Measurements from ENCODE around the gene NOL4L.

Gene NOL4L

DNA sequence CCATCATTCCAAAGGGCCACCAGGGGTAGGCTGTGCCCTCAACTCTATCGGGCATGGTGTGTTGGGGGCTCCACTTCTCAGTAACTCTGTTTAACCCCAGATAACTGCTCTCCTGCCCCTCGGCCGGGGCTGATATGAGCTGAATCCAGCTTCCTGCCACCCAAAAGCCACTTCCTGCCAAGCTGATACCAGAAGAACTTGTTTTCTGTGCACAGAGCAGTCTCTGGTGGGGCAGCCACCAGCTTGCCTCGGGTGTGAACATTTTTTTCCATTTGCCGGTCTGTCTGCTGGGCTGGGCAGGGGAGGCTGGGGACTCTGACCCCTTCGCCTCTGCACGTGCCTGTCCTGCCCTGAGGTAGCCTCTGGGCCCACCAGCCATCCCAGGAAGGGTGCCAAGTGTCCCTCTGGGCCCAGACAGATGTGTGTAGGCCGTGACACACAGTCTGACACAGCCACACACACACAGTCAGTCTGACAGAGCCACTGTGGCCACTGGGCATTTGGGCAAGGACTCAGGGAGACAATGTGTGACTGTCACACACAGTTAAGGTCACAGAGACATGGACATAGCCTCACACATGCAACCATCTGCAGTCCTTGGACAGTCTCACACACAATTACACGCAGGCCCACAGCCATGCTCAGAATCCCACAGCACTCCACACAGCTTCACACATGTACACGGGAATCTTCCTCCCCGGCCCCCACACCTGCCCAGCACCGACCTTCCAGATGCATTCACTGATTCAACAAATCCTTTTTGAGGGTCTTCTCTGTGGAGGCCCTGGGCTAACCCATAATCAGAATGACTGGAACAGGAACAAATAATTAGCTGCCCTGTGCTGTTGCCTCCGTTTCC, 45.1 kb downstream of the NOL4L start:
- DNase-seq (ENCODE audit: low spot score), result no peak

DNA sequence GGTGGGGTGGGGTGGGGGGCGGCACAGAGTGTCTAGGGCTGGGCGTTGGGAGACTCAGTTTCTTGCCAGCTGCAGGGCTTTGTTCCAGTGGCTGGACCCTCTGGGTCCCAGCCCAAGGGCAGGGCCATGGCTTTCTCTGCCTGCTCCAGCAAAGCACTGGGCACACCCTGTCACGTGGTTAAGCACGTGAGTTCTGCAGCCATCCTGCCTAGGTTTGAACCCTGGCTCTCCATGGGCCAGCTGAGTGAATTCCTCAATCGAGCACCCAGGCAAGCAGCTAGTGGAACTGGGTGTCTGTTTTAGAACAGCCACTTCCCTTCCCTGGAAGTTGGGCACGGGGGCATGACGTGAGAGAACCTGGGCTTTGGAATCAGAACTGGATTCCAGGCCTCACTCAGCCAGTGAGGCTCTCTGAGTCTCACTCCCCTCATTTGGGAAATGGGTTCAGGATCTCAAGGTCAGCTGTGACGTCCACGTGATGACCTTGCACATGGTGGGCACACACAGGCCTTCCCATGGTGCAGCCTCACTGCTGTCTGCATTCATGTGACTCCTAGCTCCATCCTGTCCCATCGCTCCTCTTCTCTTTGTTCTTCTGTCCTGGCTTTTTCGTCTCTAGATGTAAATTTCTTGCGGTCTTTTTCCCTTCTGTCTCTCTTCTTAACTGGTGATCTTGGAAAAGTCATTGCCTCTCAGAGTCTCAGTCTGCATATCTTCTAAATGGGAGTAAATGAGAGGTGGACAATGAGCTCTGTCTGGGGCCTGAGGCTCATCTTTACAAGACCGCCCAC, 45.9 kb downstream of the NOL4L start:
- DNase-seq (ENCODE audit: low spot score), result no peak

DNA sequence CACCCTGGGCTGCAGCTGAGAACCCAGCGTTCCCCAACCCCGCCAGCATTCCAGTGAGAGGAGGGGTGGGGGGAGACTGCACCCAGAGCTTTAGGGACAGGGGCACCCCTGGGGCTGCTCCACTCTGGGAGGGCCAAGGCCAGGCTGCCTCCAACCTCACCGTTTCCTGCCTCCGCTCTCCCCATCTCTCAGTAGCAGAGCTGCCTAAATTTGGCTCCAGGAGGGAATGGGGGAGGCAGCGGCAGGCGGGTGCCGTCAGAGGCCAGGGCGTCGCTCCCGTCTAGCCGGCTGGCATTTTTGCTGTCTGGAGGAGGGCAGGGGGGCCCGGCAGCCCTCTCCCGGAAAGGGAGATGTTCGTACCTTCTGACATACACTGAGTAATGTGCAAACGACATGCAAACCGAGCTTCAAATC, 46.6 kb downstream of the NOL4L start:
- DNase-seq (ENCODE audit: low spot score), result no peak

DNA sequence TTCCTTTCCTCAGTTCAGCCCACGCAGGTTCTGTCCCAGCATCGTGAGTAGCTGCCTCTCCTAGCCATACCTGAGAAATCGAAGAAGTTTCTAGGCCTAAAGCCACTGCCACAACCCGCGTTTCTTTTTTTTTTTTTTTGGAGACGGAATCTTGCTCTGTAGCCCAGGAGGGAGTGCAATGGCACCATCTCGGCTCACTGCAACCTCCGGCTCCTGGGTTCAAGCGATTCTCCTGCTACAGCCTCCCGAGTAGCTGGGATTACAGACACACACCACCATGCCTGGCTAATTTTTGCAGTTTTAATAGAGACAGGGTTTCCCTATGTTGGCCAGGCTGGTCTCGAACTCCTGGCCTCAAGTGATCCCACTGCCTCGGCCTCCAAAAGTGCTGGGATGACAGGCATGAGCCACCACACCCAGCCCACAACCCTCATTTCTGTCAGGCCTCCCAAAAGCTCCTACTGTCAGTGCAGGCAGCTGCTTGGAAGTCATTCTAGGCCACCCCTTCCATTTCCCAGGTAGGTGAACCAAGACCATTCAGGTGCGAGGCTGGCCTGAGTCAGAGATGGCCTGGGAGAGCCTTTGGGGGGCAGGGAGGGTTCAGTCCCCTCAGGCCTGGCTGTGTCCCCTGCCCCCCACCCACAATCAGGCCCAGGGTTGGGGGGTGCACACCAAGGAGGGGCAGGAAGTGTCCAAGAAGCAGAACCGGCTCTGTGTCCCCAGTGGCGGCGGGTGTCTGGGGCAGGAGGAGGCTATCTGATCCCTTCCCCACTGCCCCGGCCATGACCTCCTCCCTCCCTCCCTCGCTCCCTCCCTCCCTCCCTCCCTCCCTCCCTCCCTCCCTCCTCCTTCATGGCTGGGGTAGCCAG, 47.2 kb downstream of the NOL4L start:
- DNase-seq (ENCODE audit: low spot score), result no peak

DNA sequence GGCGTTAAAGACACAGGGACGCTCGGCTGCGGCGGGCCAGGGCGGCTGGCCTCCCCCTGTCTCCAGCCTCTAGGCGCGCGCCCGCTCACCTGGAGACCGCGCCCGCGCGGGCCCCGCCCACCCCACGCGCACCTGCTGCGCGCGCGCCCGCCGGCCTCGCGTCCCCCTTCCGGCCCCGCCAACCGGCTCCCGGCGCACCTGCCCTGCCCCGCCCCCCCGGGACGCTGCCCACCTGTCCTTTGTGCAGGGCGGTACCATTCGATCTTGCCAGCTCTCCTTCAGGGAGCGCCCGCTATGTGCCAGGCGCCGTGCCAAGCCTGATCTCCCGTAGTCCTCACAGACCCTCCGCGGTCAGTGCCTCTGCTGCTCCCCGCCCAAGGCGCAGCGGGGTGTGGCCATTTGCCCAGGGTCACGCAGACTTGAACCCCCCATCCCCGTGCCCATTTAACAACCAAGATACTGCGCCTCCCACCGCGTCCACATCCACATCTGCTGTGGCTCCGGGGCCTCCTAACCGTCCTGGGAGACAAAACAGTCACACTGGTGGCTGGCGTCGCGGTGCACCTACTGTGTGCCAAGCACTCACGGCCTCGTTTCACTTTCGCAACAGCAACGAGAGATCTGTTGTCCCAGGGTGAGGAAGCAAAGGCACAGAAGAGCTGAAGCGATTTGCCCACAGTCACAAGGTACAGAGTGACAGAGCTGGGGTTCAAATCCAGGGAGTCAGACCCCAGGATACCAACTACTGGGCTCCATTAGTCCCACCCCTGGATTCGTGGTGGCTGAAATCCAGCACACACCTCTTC, 48.1 kb downstream of the NOL4L start:
- DNase-seq (ENCODE audit: low spot score), result no peak

DNA sequence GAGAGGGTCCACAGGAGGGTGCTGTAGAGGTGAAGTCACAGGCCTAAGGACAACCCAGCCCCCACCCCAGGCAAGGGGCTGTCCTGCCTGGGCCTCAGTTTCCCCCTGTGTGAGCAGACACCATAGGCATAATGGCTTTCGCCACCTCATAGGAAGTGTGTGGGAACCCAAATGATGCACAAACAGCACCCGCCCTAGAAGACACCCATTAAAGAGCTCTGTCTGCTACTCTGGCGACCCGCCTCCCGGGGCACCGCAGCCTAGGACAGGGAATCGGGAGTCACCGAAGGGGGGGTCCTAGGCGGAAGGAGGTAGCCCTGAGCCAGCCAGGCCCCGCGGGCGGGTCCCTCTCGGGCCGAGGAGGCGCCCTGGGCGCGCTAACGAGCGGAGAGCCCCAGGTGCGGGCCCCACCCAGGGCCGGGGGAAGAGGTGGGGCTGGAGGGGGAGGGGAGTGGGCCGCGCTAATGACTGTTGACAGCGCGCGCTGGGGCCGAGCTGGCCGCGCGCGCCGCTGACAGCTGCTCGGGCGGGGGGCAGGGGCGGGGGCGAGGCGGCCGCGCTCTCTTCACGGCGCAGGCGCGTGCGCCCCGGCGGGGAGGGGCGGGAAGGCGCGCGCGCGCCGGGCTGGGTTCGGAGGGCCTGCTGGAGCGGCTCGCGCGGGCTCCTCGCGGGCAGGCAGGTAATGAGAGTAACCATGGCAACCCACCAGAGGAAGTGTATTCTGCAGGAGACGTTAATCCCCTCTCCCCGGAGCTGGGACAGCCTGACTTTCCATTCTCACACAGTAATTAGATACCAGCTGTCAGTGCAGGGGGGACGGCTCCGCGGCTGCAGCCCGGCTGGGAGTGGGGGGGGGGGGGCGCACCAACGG, 48.9 kb downstream of the NOL4L start:
- peak; percentile 66 for DNase-seq (ENCODE audit: low spot score)

DNA sequence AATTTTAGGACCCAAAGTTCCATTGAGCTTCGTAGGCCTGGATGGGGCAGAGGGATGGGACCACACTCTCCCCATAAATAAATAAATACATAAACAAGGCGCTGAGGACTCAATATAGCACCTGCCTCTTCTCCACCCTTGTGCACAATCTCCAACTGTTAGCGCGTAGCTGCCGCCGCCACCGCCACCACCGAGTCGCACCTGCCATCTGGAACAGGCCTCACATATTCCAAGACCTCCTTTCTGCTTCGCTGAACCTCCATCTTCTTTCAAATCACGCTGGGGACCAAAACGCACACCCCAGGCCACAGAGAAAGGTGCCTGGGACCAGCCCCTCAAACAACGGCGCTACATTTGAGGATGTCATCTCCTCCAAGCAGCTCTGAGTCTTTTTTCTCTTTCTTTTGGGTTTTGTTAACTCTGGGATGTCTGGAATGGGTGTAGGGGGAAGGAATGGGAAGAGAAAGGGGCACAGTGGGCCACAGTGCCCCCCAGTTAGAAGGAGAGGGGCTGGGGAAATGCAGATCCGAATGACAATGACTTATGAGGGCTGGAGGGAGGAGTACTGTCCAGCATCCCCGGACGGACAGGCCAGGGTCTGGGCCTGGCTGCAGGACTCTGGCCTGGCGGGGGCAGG, 49.7 kb downstream of the NOL4L start:
- DNase-seq (ENCODE audit: low spot score), result no peak

DNA sequence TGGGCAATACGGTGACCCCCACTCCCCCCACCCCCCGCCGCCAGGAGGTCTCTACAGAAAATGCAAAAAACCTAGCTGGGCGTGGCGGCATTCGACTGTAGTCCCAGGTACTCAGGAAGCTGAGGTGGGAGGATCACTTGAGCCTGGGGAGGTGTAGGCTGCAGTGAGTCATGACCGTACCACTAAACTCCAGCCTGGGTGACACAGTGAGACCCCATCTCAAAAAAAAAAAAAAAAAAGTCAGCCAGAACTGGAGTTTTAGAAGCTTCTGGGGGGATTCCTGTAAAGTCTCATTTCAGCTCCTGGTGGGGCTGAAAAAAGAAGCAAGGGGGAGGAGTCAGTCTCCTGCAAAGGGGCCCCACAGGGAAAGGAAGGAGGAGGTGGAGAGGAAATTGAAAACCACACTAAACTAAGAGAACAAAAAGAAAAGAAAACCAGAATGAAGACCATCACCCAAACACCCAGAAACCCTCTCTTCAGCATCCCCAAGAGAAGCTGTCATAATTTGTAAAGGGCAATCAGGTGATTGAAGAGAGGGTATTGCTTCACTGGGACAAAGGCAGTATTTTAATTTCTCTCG, 50.4 kb downstream of the NOL4L start:
- DNase-seq (ENCODE audit: low spot score), result no peak

DNA sequence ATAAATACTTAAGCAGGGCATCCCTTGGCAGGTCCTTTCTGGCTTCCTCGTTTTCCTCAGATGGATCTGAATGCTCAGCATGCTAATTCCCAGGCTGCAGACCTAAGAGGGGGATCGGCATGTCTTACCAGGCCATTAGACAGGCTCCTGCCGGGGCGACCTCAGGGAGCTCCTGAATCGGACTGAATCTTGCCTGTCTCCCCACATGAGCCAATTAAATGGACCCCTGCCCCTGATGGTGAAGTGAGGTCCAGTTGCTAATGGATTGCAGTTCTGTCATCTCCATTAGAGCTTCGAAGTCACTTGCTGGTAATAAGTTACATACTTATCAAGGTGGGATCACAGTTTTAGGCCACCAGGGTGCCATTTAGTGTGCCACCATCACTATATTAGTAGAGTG, 51.4 kb downstream of the NOL4L start:
- no peak for DNase-seq (ENCODE audit: low spot score)

DNA sequence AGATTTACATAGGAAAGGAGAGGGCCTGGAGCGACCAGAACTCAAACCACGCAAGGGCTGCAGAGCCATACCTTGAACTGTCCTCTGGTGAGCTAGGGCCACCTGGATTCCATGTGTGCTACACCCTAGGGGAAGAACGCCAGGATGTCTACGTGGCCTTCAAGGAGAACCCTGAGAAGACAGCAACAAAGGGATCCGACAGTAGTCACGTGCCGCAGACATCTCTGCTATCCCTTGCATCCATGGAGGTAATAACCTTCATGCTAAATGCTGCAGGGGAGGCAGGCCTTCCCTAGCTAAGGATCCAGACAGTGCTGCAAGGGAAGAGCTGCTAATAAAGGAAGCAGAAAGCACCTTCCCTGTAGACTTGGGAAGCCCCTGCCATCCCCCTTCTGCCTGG, 52.9 kb downstream of the NOL4L start:
- DNase-seq (ENCODE audit: low spot score), result no peak

DNA sequence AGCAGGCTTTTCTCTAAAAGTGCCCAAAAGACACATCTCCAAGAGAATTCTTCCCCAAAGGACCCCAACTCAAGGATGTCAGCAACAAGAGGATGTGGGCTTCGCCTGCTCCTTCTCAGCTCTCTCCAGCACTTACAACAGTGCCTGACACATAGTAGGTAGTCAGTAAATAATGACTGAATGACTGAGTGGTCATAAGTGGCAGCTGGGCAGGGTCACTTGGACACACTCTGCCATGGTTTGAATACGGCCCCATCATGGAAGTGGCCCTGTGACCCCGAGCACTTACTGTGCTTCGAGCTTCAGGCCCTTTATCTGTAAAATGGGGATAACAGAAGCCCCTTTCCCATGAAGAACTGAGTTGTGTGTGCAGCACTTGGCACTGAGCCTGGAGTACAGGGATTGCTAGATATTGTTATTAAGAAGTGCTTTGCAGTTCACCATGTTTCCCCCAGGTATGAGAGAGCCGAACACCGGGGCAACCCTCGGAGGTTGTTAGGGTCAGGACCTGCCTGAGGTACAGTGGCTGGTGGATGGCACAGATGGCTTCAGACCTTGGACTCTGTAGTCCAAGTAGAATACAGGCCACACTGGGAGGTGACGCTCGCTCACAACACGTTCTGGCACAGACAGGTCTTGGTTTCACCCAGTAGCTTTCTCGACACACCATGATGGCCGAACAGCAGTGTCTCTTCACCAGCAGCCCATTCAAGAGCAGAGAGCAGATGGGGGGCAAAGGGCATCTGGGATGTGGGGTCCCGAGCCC, 56.0 kb downstream of the NOL4L start:
- DNase-seq (ENCODE audit: low spot score), result no peak

DNA sequence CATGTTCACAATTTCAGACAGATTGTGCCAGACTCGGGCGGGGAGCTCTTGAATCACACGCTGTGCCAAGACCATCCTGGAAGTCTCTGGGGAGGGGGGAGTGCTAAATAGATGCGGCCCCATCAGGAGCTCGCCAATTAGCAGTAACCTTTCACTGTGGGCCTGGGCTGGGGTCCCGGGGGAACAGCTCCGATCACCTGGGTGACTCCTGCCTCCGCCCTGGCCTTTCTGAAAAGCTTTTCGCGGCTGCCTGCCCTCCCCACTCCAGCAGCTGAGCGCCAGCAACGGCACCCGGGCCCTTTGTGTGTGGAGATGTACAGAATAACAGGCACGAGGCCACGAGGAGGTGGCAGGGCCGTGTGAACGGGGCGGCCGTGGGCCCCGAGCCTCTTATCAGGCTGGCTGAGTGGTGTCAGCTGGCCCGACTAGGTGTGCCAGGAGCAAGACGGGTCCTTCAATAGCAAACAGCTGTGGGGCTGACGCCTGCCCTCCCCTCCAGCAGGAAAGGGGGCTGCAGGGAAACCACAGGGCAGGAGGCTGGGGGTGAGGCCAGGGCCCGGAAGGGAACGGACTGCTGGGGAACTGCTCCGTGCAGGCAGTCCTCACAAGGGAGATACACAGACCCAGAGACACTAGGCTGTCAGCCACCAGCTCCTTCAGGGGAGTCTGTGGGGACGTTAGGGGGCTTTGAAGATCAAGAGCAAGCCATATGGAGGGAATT, 56.8 kb downstream of the NOL4L start:
- DNase-seq (ENCODE audit: low spot score), result no peak

DNA sequence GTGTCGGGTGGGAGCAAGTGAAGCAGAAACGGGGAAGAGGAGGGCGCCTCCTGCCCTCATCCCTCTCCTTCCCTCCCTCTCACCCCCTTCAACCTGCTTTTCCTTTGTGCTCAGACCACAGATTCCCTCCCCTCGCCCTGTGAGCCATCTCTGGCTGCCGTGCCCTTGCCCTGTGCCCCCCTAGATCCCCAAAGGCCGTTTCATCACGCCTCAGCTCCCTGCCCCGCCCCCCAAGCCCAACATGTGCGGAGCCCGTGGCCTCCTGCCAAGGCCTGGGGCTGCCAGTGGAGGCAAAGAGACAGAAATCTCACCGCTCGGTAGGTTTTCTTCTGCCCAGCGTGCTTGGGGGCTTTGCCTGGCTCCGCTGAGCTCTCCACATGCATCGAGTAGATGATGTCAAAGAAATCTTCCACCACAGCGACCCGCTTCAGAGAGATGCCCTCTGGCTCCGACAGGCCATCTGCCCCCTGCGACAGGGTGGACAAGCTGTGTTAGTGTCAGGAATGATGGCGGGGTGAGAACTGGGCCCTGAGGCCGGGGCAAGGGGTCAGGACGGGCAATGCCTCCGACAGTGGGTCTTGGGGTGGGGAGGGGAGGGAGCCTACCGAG, 57.6 kb downstream of the NOL4L start:
- DNase-seq (ENCODE audit: low spot score), result no peak

DNA sequence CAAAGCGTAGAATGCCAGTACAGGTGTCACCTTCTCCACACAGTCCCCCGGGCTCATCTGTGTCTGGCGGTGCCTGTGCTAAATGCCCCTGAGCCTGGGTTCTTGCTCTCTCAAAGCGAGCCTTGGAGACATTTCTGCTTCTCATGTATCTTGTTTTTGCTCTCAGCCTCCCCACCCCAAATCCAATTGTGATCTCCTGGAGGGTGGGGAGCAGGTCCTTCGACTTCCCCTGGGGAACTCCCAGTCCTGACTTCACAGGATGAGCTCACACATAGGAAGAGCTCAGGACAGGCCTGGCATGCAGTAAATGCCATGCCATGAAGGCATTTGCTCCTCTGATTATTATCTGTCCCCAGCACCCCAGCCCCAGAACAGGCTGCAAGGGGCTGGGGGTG, 58.1 kb downstream of the NOL4L start:
- no peak for DNase-seq (ENCODE audit: low spot score)

DNA sequence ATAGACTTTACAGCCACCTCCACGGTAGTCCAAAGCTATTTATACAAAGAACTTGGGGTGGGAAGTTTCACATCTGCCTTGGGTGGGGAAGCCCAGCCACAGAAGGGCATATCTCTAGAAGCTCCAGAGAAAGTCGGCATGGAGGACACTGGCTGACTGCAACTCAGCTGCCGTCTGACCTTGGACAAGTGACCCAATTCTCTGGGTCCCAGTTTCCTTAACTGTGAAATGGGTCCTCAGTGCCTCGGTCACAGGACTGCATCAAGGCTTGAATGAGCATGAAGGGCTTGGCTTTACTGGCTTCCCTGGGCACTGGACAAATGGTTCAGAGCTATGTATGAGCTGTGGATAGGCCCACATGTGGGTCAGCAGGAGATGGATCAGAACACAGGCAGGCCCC, 58.6 kb downstream of the NOL4L start:
- DNase-seq (ENCODE audit: low spot score), result no peak

DNA sequence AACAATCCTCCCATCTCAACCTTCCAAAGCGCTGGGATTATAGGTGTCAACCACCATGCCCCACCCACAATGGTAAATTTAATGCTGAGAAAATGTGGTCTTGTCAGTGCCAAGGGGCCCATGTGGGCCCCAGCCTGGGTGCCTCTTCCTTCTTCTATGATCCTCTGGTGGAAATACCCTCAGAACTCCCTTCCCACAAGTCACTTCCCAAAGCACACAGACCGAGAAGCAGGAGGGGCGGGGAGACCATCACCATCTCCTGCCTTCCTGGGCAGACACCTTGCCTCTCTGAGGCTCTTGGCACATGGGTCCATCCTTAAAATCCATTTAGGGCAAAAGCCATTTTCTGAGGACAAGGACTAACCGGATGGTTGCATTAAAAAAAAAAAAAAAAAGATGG, 59.0 kb downstream of the NOL4L start:
- DNase-seq (ENCODE audit: low spot score), result no peak

DNA sequence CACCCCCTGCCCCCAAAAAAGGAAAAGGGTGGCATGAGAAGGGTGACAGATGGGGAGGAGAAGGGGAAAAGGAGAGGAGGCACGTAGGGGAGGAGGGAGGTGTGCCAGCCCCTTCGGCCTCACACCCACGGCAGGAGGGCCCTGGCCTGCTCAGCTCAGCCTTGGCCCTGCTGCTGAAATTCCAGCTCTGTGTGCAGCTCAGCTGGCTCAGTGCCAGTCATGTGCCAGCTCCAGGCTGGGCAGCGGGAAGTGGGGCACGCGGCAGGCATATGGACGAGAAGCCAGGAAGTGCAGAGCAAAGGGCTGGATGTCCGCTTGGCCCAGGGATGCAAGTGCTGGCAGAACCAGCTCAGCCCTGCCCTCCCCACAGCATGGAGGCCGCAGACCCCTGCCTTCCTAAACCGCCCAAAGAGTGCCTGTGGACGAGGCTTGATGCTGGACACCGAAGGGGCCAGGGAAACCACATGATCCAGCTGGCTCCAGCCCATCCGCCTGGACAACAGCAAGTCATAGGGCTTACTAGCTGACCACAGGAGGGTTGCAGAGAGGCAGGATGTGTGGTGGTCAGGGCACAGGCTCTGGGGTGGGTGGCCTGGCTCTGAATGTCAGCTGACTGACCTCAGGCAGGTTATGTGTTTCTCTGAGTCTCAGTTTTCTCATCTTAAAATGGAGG, 60.2 kb downstream of the NOL4L start:
- DNase-seq (ENCODE audit: low spot score), result peak; percentile 67

Measured in globus pallidus (tissue), 1 donor.